Activated CD4-positive, alpha-beta T cell treated with anti-CD3 and anti-CD28 coated beads, Interleukin-2, Interleukin-6, amounts not matched to agents 100 ng/mL and 50 ng/mL, durations not matched to agents 16 hours and 8 hours (primary cell): ENCODE results near the gene FUBP1.
A peak's percentile ranks its signal among the peaks of the same experiment; 100 is the strongest.
"Not testable (repeated sequence)": the region's sequence is repeated elsewhere in the genome, so short reads cannot be mapped to it uniquely, and the experiment has no call there.

Experiments used
- DNase-seq: peaks from one replicate; pipeline ENCODE4 v3.0.0-alpha.2; 2020

The FUBP1 gene

GRCh38 chr1:77987919-77988318, 9.0 kb upstream of the FUBP1 start:
- DNase-seq, result no peak

- DNase-seq, result no peak
Measured at GRCh38 chr1:77986810-77987209, 7.9 kb upstream of the FUBP1 start.

GRCh38 chr1:77984629-77985028, 5.8 kb upstream of the FUBP1 start:
- DNase-seq, result no peak

GRCh38 chr1:77983997-77984355, 5.1 kb upstream of the FUBP1 start:
- DNase-seq, result no peak

GRCh38 chr1:77983352-77983996, 4.6 kb upstream of the FUBP1 start:
- DNase-seq, result not testable (repeated sequence)

GRCh38 chr1:77978293-77978968, 441 bp downstream of the FUBP1 start:
- DNase-seq, result peak; percentile 96

GRCh38 chr1:77977989-77978292, 931 bp downstream of the FUBP1 start:
- no peak for DNase-seq

- DNase-seq, result no peak
Measured at GRCh38 chr1:77976433-77977076, 2.3 kb downstream of the FUBP1 start.

- DNase-seq, result no peak
Measured at GRCh38 chr1:77975907-77976306, 3.0 kb downstream of the FUBP1 start.

GRCh38 chr1:77975386-77975785, 3.5 kb downstream of the FUBP1 start:
- DNase-seq, result peak; percentile 38

- no peak for DNase-seq
Measured at GRCh38 chr1:77972080-77972479, 6.8 kb downstream of the FUBP1 start.

- DNase-seq, result no peak
Measured at GRCh38 chr1:77970192-77970591, 8.7 kb downstream of the FUBP1 start.

GRCh38 chr1:77966291-77966690, 12.6 kb downstream of the FUBP1 start:
- no peak for DNase-seq

GRCh38 chr1:77961392-77961791, 17.5 kb downstream of the FUBP1 start:
- DNase-seq, result no peak

- no peak for DNase-seq
Measured at GRCh38 chr1:77958850-77959249, 20.0 kb downstream of the FUBP1 start.

GRCh38 chr1:77958391-77958790, 20.5 kb downstream of the FUBP1 start:
- DNase-seq, result no peak

GRCh38 chr1:77956464-77956863, 22.4 kb downstream of the FUBP1 start:
- no peak for DNase-seq

GRCh38 chr1:77955709-77956108, 23.2 kb downstream of the FUBP1 start:
- DNase-seq, result no peak

GRCh38 chr1:77954521-77954920, 24.4 kb downstream of the FUBP1 start:
- no peak for DNase-seq

- no peak for DNase-seq
Measured at GRCh38 chr1:77953907-77954306, 25.0 kb downstream of the FUBP1 start.

GRCh38 chr1:77951328-77951727, 27.5 kb downstream of the FUBP1 start:
- no peak for DNase-seq

GRCh38 chr1:77950873-77951272, 28.0 kb downstream of the FUBP1 start:
- no peak for DNase-seq

GRCh38 chr1:77948841-77949424, 29.9 kb downstream of the FUBP1 start:
- no peak for DNase-seq

- DNase-seq, result no peak
Measured at GRCh38 chr1:77945345-77945744, 33.5 kb downstream of the FUBP1 start.
